HG03060 (cell line): ENCODE measurements around the gene PBX1.

Experiments used
- ATAC-seq: cut with Tn5 transposase; IDR thresholded peaks from one replicate; pipeline ENCODE4 v1.9.1; 2021; ENCODE audit warnings: low read depth, moderate number of reproducible peaks; ENCODE audit not compliant: unreplicated experiment

The PBX1 gene

DNA sequence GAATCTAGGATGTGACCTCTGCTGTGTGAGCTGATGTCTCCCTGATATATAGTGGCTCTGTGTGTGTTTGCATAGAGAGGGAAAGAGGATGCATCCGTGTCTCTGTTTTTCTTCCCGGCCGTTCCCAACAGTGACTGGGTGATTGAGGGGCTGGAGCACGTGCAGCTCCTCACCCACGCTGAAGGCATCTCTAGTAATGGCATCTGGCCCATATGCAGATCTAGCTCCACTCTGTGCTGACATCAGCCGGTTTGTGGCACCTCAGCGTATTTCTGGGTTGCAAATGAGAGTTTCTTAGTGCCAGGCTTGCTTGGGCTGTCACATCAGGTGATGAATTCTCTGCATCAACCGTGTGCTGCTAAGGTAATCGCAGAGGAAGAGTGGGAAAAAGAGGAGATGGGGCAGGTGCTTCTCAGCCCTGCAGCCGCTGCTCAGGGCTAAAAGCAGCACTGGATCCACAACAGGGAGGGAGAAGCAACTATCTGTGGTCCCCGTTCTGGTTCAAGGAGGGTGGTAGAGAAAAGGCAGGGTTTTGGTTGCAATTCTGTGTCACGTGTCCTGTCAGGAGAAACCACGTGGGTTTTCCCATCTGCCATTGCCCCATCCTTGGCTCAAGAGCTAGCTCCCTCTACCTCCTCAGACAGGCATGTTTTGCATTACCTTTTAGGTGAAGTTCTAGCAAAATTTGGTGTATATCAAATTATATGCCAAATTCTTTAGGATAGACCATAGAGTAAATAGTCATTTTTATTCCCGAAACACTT lies 282.9 kb downstream of the PBX1 start:
- ATAC-seq, result no peak

DNA sequence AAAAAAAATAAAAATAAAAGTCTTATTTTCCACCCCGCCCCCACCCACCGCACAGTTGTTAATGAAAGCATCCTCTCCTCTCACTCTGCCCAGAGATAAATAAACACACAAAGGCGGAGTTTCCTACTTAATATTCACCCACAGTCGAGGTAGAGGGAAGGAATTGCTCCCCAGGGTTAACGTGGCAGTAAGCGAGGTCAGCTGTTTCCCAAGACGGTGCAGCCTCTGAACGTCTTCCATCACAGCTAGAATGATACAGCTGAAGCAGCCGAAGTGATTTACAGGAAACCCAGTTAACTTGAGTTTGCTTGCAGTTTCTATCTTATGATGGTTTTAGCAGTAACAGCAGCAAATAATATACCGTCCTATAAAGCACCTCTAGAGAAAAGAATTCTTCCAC lies 283.9 kb downstream of the PBX1 start:
- no peak for ATAC-seq

- ATAC-seq, result no peak
Observed at GRCh38 chr1:164843743-164844500, 284.9 kb downstream of the PBX1 start.

DNA sequence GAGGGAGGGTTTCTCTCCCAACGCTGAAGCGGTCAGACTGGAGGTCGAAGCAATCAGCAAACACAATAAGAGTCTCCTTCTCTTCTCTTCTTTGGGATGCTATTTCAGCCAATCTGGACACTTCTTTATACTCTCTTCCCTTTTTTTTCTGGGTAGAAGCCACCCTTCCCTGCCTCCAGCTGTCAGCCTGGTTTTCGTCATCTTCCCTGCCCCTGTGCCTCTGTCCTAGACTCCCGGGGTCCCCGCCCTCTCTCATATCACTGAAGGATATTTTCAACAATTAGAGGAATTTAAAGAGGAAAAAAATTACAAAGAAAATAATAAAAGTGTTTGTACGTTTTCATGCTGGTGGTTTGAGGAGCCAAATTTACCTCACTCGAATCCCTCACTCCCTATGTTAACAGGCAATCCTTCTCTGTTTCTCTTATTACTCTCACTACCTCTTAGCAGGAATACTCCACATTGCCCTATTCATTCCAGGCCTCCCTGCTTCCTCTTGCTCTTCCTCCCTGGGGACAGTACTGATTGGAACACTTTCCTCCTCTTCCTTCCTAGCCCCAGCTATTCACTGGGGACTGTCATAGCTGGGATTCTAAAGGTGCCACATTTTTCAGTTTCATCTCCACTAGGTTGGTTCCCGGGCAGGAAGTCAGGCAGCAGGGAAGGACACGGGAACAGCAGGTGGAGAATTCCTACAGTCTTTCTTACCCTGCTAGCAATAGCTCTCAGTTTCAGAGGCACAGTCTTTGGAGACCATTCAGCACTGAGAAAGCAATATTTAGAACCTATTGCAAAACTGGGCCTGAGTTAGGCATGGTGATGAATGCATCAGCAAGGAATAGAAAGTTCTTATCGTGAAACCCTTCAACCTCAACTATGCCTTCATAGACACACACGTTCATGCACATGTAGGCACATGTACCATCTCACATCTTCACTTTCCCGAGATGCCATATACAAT lies 288.0 kb downstream of the PBX1 start:
- no peak for ATAC-seq

- ATAC-seq, result no peak
Observed at GRCh38 chr1:164853146-164853545, 294.2 kb downstream of the PBX1 start.

GRCh38 chr1:164855716-164856329 lies 296.8 kb downstream of the PBX1 start:
- ATAC-seq, result no peak

- ATAC-seq, result no peak
Observed at GRCh38 chr1:164856381-164856780, 297.4 kb downstream of the PBX1 start.

DNA sequence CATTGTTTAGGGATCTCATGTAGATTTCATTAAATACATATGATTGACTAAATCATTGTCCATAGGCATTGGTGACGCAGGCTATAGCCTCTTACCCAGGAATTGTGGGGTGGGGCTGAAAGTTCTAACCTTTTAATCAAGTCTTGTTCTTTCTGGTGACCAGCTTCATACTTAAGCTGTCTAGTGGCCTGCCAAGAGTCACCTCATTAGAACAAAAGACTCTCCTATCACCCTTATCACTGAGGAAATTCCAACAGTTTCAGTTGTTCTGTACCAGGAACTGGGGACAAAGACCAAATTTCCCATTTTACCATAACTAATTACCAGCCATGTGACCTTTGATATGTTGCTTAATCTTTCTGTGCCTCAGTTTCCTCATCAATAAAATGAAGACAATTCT lies 298.5 kb downstream of the PBX1 start:
- no peak for ATAC-seq

DNA sequence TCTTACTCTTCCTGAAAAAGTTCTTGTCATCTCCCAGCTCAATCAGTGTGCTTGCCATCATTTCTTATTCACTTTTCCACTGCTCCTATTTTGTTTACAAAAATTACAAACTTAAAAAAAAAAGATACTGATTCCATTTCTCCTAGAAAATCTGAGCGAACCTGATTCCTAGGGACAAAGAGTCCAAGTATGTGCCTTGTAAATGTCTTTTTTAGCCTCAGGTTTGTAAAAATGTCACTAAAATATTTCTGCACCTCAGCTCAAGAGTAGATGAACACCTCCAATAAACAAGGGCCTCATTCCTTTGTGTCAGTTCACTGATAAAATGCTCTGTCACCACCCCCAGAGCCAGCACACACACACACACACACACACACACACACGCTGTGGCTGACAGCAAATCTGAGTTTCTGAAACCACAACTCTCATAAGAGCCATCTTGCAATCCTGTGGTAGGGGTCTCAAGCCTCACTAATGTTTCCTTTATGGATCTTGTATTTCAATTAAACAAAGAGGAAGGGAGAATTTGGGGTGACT lies 299.2 kb downstream of the PBX1 start:
- ATAC-seq, result no peak

- ATAC-seq, result no peak
Observed at GRCh38 chr1:164861632-164862031, 302.6 kb downstream of the PBX1 start.

- no peak for ATAC-seq
Observed at GRCh38 chr1:164863056-164863455, 304.1 kb downstream of the PBX1 start.

DNA sequence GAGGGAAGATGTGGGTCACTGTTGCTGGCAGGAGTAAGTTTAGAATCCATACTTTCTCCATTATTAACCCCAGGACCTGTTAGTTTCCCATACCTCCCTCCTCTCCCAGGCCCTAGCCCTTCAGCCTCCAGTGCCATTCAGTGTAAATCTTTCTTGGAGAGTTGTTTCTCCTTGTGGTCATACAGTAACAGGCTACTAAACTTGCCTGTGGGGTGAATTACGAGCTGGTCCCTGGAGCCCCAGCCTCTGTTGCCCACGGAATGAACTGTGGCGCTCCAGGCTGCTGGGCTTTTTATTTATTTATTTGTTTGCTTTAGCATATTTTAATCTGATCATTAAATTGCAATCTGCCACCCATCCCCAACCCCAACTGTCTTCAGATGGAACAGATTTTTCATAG lies 305.2 kb downstream of the PBX1 start:
- no peak for ATAC-seq

DNA sequence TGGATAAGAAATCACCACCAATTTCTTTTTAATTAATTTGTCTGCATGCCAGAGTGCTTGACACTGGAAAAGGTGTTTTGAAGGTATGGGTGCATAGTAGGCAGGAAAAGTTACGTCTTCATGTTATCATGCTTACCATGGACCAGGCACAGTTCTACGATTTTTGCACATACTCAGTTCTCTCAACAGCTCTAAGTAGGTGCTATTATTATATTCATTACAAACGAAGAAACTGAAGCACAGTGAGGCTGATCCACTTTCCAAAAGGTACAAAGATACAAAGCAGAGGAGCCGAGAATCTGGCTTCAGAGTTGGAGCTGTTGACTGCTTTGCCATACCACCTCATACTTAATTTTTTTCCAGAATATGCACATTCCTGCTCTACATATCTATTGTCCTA lies 306.4 kb downstream of the PBX1 start:
- no peak for ATAC-seq

DNA sequence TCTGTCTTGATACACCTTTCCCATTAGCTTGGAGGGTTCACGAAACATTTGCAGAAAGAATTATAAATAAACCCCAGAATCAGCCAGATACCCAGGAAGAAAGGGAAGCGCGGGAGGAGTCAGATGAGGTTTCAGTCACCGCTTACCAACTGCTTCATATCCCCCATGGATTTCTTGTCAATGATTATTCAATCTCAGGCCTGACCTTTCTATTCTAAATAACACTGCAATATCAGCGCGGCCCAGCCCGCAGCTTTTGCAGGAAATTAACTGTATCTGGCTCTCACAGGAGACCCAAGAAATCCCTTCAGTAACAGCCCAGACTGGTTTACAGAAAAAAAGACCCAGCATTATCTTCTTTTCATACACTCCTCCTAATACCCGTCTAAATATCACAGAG lies 308.6 kb downstream of the PBX1 start:
- ATAC-seq, result no peak

DNA sequence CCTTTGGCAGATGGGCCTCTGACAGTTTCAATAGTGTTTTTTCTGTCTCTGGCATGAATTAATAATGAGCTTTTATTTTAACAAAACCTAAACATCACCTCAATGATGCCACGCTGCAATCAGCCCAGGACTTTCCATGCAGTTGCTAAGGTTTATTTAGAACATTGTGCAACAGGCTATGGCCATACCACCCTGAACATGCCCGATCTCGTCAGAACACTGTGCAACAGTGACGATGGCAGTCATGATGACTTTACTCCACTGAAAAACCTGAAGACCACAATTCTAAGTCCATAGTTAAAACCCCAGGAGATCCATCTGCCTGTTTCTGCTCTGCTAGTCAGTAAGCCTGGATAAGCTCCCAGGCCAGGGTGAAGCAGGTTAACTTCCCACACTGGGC lies 310.0 kb downstream of the PBX1 start:
- ATAC-seq, result no peak

GRCh38 chr1:164875518-164875917 lies 316.5 kb downstream of the PBX1 start:
- ATAC-seq, result no peak

DNA sequence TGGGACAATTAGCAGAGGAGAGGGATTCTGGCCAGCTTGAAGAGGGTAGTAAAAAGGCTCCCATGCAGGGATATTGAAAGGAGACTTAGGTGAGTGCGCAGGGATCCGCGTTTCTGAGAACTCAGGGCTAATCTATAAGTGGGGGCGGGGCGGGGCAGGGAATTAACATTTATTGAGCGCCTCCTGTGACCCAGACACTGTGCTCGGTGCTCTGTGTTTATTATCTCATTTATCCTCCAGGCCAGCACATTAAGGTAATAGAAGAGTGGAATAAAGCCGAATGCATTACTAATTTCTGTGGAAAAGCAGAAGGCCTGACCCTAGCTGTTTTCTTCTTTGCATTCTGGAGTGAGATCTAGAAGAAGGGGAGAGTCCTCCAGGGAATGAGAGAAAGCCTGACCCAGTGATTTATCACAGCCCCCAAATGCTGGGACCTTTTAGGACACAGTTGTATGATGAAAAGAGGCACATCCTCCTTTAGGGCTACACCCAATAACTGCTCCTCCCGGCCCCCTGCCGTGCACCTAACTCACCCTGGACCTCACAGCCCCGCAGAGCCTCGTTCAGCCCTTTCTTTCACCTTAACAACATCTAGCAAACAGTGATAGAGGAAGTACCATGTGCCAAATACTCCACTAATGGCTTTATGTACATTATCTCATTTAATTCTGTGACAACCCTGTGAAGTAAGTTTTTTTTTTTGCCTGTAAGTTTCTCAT lies 317.6 kb downstream of the PBX1 start:
- no peak for ATAC-seq

DNA sequence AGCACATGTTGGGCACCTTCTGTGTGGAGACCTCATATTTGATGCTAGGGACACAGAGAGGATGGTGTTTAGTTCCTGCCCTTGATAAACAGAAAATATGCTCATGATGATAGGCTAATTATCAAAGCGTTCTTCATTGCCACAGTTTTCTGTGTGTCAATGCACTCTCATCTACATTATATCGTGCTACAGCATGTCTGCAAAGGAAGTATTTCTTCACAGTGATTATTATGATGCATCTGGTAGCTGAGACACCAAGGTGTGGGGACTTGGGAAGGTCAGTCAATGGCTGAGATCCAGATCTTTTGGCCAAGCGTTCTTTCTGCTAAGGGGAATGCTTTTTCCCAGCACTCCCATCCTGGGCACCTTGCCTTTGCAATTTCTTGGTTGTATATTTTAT lies 321.2 kb downstream of the PBX1 start:
- ATAC-seq, result no peak

DNA sequence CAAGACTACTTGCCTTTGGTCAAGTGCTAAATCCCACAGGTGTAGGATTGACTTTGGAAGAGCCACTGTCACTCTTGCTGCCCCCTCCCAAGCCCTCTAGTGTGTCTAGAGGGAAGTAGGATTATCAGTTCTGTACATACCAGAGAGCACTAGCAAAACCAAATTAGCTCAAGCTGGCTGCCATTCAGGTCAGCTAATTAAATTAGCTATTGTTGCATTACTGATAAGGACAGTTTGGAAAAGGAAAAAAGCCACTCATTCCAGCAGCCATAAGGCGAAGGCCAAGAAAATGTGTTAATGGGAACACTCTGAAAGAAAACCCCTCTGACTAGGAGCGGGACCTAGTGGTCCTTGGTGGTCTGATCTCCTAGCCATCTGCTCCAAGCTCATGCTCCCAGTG lies 321.7 kb downstream of the PBX1 start:
- no peak for ATAC-seq

- ATAC-seq, result no peak
Observed at GRCh38 chr1:164885311-164885710, 326.3 kb downstream of the PBX1 start.
